ENCODE measurements around the gene AVL9.

GRCh38 chr7:32583791-32584190 is 88.5 kb downstream of the AVL9 start:
- TF ChIP-seq CTCF (conservative IDR thresholded peaks at IDR 0.05 in 1 of 2, IDR thresholded peaks at IDR 0.05 in 1 of 2; ENCODE audit: low read depth in 1 of 2, low read length in 2 of 2), result no peak
- TF ChIP-seq EZH2 (IDR thresholded peaks at IDR 0.05; ENCODE audit: low read length, missing control alignments), result no peak

Data from fibroblast of lung (primary cell).